A673 (cell line): ENCODE results near the gene MC4R.

ENCODE experiments used
- CTCF ChIP-seq: fragments of 300-800, 200-600 bp; sonication (generic); conservative IDR thresholded peaks from 2 replicates; pipeline ENCODE4 v1.5.1; 2017; ENCODE audit warnings: low read depth, mild to moderate bottlenecking, antibody characterized with exemption, low read length, moderate library complexity, mixed read lengths
- EZH2 ChIP-seq: fragments of 200-600 bp; sonication (generic); IDR thresholded peaks from 2 replicates; pipeline ENCODE4 v1.6.1; 2017; ENCODE audit warnings: borderline replicate concordance, low read depth, mild to moderate bottlenecking, mixed read lengths, antibody characterized with exemption, low read length; ENCODE audit not compliant: poor library complexity, severe bottlenecking

GRCh38 chr18:60329131-60329530, 43.4 kb downstream of the MC4R start:
- no peak for TF ChIP-seq EZH2
- no peak for TF ChIP-seq CTCF
